ENCODE data around the gene VAMP5.
A peak's percentile ranks its signal among the peaks of the same experiment; 100 is the strongest.
"Not testable (repeated sequence)": the region's sequence is repeated elsewhere in the genome, so short reads cannot be mapped to it uniquely, and the experiment has no call there.

Gene VAMP5

DNA sequence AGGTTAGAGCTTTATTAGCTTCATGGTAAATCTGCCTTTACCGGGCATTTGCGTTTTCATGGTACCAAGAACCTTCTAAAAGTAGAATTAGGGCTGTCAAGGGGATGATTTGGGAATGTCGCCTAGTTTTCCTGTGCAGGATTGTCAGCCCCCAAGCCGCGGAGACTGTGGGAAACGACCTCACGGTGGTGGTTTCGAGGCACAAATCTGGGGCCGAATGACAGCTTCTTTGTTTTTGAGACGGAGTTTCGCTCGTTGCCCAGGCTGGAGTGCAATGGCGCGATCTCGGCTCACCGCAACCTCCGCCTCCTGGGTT lies 31.1 kb downstream of the VAMP5 start:
- no peak overlapping the region for H4K5ac ChIP-seq (ENCODE audit: low read length)
- H3K36me3 ChIP-seq (ENCODE audit: control insufficient read depth, insufficient read depth, low read length), result peaks cover 2% of the 10 kb centered on the region
- peaks cover 2% of the 10 kb centered on the region for H3K4me1 ChIP-seq (ENCODE audit: control insufficient read depth, low read depth, low read length)
- no peak overlapping the region for H3K18ac ChIP-seq (ENCODE audit: low read length)
- H3K79me1 ChIP-seq (ENCODE audit: low read length), result peaks cover 11% of the 10 kb centered on the region
- H3K27me3 ChIP-seq (ENCODE audit: insufficient read depth, low read length, poor library complexity), result no peaks in the 10 kb centered on the region
- H3K79me2 ChIP-seq (ENCODE audit: control insufficient read depth, insufficient read depth, low read length), result peaks cover 29% of the 10 kb centered on the region
- H3K4ac ChIP-seq (ENCODE audit: low read depth, low read length), result no peak overlapping the region
- no peak overlapping the region for H3K9ac ChIP-seq (ENCODE audit: low read length)
- H3K23ac ChIP-seq (ENCODE audit: low read length), result no peak overlapping the region
- no peak overlapping the region for H2BK5ac ChIP-seq (ENCODE audit: low read length)
- H2BK120ac ChIP-seq (ENCODE audit: low read depth, low read length), result no peak overlapping the region
- H3K56ac ChIP-seq (ENCODE audit: low read length), result peak overlapping the region; percentile 50
- no CpG with 5 or more reads among the region's 17 CpGs for WGBS (ENCODE audit: extremely low coverage, insufficient coverage, low lambda C conversion rate)
- no peak overlapping the region for H4K8ac ChIP-seq (ENCODE audit: low read depth, low read length)
- H3K4me2 ChIP-seq (ENCODE audit: low read length), result no peak overlapping the region
- no peak overlapping the region for H3K27ac ChIP-seq (ENCODE audit: low read depth, low read length)
- DNase-seq, result no peak
- H2BK15ac ChIP-seq (replicated peaks; ENCODE audit: low read depth), result no peak overlapping the region
- no peak overlapping the region for H2AK5ac ChIP-seq (ENCODE audit: low read length)
- H3K4me3 ChIP-seq (ENCODE audit: low read length), result no peak overlapping the region

DNA sequence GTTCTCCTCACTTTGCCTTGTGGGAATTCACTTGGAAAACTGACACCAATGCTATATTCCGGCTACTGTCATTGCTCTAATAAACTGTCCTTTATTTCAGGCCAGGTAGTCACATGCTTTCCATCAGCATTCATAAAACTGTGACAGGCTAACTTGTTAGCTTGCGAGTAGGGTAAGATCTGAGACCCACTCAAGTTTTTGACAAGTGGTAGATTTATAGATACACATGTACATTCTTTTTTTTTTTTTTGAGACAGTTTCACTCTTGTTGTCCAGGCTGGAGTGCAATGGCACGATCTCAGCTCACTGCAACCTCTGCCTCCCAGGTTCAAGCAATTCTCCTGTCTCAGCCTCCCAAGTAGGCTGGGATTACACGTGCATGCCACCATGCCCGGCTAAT lies 33.5 kb downstream of the VAMP5 start:
- H3K18ac ChIP-seq (ENCODE audit: low read length); DNase-seq; H3K4ac ChIP-seq (ENCODE audit: low read depth, low read length); H2BK15ac ChIP-seq (replicated peaks; ENCODE audit: low read depth); H4K8ac ChIP-seq (ENCODE audit: low read depth, low read length); H2AK5ac ChIP-seq (ENCODE audit: low read length); H2BK5ac ChIP-seq (ENCODE audit: low read length); H4K5ac ChIP-seq (ENCODE audit: low read length); H3K4me1 ChIP-seq (ENCODE audit: control insufficient read depth, low read depth, low read length); H3K4me2 ChIP-seq (ENCODE audit: low read length); H3K4me3 ChIP-seq (ENCODE audit: low read length); H3K27ac ChIP-seq (ENCODE audit: low read depth, low read length); H3K36me3 ChIP-seq (ENCODE audit: control insufficient read depth, insufficient read depth, low read length); H2BK120ac ChIP-seq (ENCODE audit: low read depth, low read length); H3K23ac ChIP-seq (ENCODE audit: low read length); H3K27me3 ChIP-seq (ENCODE audit: insufficient read depth, low read length, poor library complexity): not testable (repeated sequence)
- WGBS (ENCODE audit: extremely low coverage, insufficient coverage, low lambda C conversion rate), result no CpG with 5 or more reads among the region's 5 CpGs
- H3K9ac ChIP-seq (ENCODE audit: low read length), result peak overlapping the region; percentile 97
- H3K56ac ChIP-seq (ENCODE audit: low read length), result peak overlapping the region; percentile 0
- H3K79me1 ChIP-seq (ENCODE audit: low read length), result peaks cover 12% of the 10 kb centered on the region
- H3K79me2 ChIP-seq (ENCODE audit: control insufficient read depth, insufficient read depth, low read length), result peaks cover 22% of the 10 kb centered on the region

DNA sequence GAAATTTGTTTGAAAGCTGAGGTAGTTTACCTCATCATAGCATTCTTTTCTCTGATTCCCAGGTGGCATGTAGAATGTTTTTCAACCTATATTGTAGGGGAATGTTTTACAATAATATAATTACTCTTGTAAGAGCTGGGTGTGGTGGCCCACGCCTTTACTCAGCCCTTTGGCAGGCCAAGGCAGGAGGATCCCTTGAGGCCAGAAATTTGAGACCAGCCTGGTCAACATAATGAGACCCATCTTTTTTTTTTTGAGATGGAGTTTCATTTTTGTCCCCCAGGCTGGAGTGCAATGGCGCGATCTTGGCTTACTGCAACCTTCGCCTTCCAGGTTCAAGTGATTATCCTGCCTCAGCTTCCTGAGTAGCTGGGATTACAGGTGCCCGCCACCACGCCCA lies 35.4 kb downstream of the VAMP5 start:
- H3K4me2 ChIP-seq (ENCODE audit: low read length), result no peak overlapping the region
- no peak overlapping the region for H3K18ac ChIP-seq (ENCODE audit: low read length)
- H3K4ac ChIP-seq (ENCODE audit: low read depth, low read length), result no peak overlapping the region
- peaks cover 2% of the 10 kb centered on the region for H3K4me1 ChIP-seq (ENCODE audit: control insufficient read depth, low read depth, low read length)
- peaks cover 12% of the 10 kb centered on the region for H3K79me1 ChIP-seq (ENCODE audit: low read length)
- no peak overlapping the region for H2BK5ac ChIP-seq (ENCODE audit: low read length)
- no peak overlapping the region for H3K27ac ChIP-seq (ENCODE audit: low read depth, low read length)
- no peak overlapping the region for H3K23ac ChIP-seq (ENCODE audit: low read length)
- no peak overlapping the region for H3K4me3 ChIP-seq (ENCODE audit: low read length)
- H3K27me3 ChIP-seq (ENCODE audit: insufficient read depth, low read length, poor library complexity), result no peaks in the 10 kb centered on the region
- no peak overlapping the region for H4K8ac ChIP-seq (ENCODE audit: low read depth, low read length)
- no peak for DNase-seq
- no CpG with 5 or more reads among the region's 6 CpGs for WGBS (ENCODE audit: extremely low coverage, insufficient coverage, low lambda C conversion rate)
- H2BK15ac ChIP-seq (replicated peaks; ENCODE audit: low read depth), result no peak overlapping the region
- no peak overlapping the region for H3K56ac ChIP-seq (ENCODE audit: low read length)
- H2AK5ac ChIP-seq (ENCODE audit: low read length), result no peak overlapping the region
- peaks cover 22% of the 10 kb centered on the region for H3K79me2 ChIP-seq (ENCODE audit: control insufficient read depth, insufficient read depth, low read length)
- peaks cover 15% of the 10 kb centered on the region for H3K36me3 ChIP-seq (ENCODE audit: control insufficient read depth, insufficient read depth, low read length)
- no peak overlapping the region for H2BK120ac ChIP-seq (ENCODE audit: low read depth, low read length)
- no peak overlapping the region for H4K5ac ChIP-seq (ENCODE audit: low read length)
- H3K9ac ChIP-seq (ENCODE audit: low read length), result no peak overlapping the region

DNA sequence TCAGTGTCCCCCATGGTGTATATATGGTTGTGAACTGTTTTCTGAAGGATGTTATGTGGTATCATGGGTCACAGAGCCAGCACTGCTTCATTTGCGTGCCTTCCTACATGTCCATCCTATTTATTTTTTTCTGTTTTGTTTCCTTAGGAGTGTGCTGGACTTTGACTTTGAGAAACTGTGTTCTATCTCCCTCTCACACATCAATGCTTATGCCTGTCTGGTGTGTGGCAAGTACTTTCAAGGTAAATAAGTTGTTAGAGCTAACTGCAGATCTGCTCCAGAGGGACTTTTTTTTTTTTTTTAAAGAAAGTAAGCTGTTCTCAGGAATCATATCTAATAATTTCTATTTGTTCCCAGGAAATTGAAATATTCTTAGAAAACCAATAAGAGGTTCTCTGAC lies 37.1 kb downstream of the VAMP5 start:
- H3K36me3 ChIP-seq (ENCODE audit: control insufficient read depth, insufficient read depth, low read length), result peaks cover 22% of the 10 kb centered on the region

DNA sequence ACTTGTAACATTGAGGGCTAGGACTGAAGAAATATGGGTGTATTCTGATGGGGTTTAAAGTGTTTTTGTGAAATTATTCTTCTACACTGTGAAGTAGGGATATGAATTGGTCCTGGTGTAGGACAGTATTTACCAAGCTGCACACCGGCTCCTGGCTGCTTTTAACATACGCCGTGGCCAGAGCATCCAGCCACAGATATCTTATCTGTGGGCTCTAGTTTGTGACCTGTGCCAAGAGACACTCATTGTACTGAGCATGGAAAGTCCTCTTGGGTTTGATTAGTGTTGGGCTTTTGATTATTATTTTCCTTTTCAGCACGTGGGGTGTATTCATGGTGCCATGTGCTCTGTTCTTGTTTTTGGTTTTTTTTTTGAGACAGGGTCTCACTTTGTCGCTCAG lies 39.8 kb downstream of the VAMP5 start:
- Histone ChIP-seq H3K79me1 (ENCODE audit: low read length) (peaks cover 6% of the 10 kb centered on the region), H3K9ac (ENCODE audit: low read length) (no peak overlapping the region), H2AK5ac (ENCODE audit: low read length) (no peak overlapping the region), H2BK120ac (ENCODE audit: low read depth, low read length) (no peak overlapping the region), H4K5ac (ENCODE audit: low read length) (no peak overlapping the region), H3K36me3 (ENCODE audit: control insufficient read depth, insufficient read depth, low read length) (peaks cover 26% of the 10 kb centered on the region), H3K4ac (ENCODE audit: low read depth, low read length) (no peak overlapping the region), H3K27ac (ENCODE audit: low read depth, low read length) (no peak overlapping the region), H3K23ac (ENCODE audit: low read length) (no peak overlapping the region), H2BK5ac (ENCODE audit: low read length) (no peak overlapping the region), H3K4me1 (ENCODE audit: control insufficient read depth, low read depth, low read length) (no peaks in the 10 kb centered on the region), H3K18ac (ENCODE audit: low read length) (no peak overlapping the region), H3K56ac (ENCODE audit: low read length) (no peak overlapping the region), H3K79me2 (ENCODE audit: control insufficient read depth, insufficient read depth, low read length) (peaks cover 2% of the 10 kb centered on the region), H3K4me3 (ENCODE audit: low read length) (no peak overlapping the region), H3K4me2 (ENCODE audit: low read length) (no peak overlapping the region), H2BK15ac (replicated peaks; ENCODE audit: low read depth) (no peak overlapping the region), H3K27me3 (ENCODE audit: insufficient read depth, low read length, poor library complexity) (no peaks in the 10 kb centered on the region), H4K8ac (ENCODE audit: low read depth, low read length) (no peak overlapping the region)
- WGBS (ENCODE audit: extremely low coverage, insufficient coverage, low lambda C conversion rate), result no CpG with 5 or more reads among the region's 5 CpGs
- DNase-seq, result no peak

More for the DNA sequence above, 37.1 kb downstream of the VAMP5 start:
- Histone ChIP-seq H3K4me1 (ENCODE audit: control insufficient read depth, low read depth, low read length) (peaks cover 2% of the 10 kb centered on the region), H3K4me3 (ENCODE audit: low read length) (no peak overlapping the region), H2BK15ac (replicated peaks; ENCODE audit: low read depth) (no peak overlapping the region), H2BK5ac (ENCODE audit: low read length) (no peak overlapping the region), H3K79me2 (ENCODE audit: control insufficient read depth, insufficient read depth, low read length) (peaks cover 19% of the 10 kb centered on the region), H2AK5ac (ENCODE audit: low read length) (no peak overlapping the region), H2BK120ac (ENCODE audit: low read depth, low read length) (no peak overlapping the region), H3K23ac (ENCODE audit: low read length) (no peak overlapping the region), H3K56ac (ENCODE audit: low read length) (no peak overlapping the region), H3K79me1 (ENCODE audit: low read length) (peaks cover 12% of the 10 kb centered on the region), H3K9ac (ENCODE audit: low read length) (no peak overlapping the region), H3K4ac (ENCODE audit: low read depth, low read length) (no peak overlapping the region), H3K18ac (ENCODE audit: low read length) (no peak overlapping the region), H3K27ac (ENCODE audit: low read depth, low read length) (no peak overlapping the region), H3K27me3 (ENCODE audit: insufficient read depth, low read length, poor library complexity) (no peaks in the 10 kb centered on the region), H4K5ac (ENCODE audit: low read length) (no peak overlapping the region), H3K4me2 (ENCODE audit: low read length) (no peak overlapping the region), H4K8ac (ENCODE audit: low read depth, low read length) (no peak overlapping the region)
- WGBS (ENCODE audit: extremely low coverage, insufficient coverage, low lambda C conversion rate), result no CpG with 5 or more reads among the region's 1 CpG
- no peak for DNase-seq

DNA sequence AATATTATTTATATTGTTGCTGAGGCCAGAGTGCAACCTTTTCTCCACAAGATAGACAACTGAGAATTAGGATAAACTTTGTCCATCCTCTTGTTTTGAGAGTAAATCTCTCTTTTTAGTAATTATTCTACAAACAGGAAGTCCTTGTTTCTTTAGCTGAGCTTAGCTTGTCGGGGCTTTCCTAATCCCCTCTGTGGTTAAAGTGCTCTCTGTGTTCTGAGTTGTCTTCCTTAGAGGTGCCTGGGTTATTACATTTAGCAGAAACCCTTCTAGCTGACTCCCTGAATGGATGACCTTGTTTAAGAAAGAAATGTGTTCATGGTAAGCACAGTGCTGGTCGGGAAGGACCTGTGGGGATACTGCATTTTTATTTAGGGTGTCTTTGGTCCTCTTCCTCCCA lies 44.4 kb downstream of the VAMP5 start:
- no peak overlapping the region for H2BK5ac ChIP-seq (ENCODE audit: low read length)
- H2BK120ac ChIP-seq (ENCODE audit: low read depth, low read length), result no peak overlapping the region
- H3K56ac ChIP-seq (ENCODE audit: low read length), result no peak overlapping the region
- no CpG with 5 or more reads among the region's 2 CpGs for WGBS (ENCODE audit: extremely low coverage, insufficient coverage, low lambda C conversion rate)
- no peak overlapping the region for H2AK5ac ChIP-seq (ENCODE audit: low read length)
- H3K36me3 ChIP-seq (ENCODE audit: control insufficient read depth, insufficient read depth, low read length), result peaks cover 27% of the 10 kb centered on the region
- H3K18ac ChIP-seq (ENCODE audit: low read length), result no peak overlapping the region
- no peak overlapping the region for H3K23ac ChIP-seq (ENCODE audit: low read length)
- no peaks in the 10 kb centered on the region for H3K79me1 ChIP-seq (ENCODE audit: low read length)
- no peaks in the 10 kb centered on the region for H3K27me3 ChIP-seq (ENCODE audit: insufficient read depth, low read length, poor library complexity)
- H3K27ac ChIP-seq (ENCODE audit: low read depth, low read length), result no peak overlapping the region
- no peak overlapping the region for H2BK15ac ChIP-seq (replicated peaks; ENCODE audit: low read depth)
- no peak for DNase-seq
- H3K9ac ChIP-seq (ENCODE audit: low read length), result no peak overlapping the region
- no peaks in the 10 kb centered on the region for H3K79me2 ChIP-seq (ENCODE audit: control insufficient read depth, insufficient read depth, low read length)
- no peak overlapping the region for H3K4me2 ChIP-seq (ENCODE audit: low read length)
- no peak overlapping the region for H3K4me3 ChIP-seq (ENCODE audit: low read length)
- H3K4me1 ChIP-seq (ENCODE audit: control insufficient read depth, low read depth, low read length), result no peaks in the 10 kb centered on the region
- H3K4ac ChIP-seq (ENCODE audit: low read depth, low read length), result no peak overlapping the region
- no peak overlapping the region for H4K5ac ChIP-seq (ENCODE audit: low read length)
- H4K8ac ChIP-seq (ENCODE audit: low read depth, low read length), result no peak overlapping the region

All from mesendoderm (in vitro differentiated cells).